ENCODE data around the gene NFATC3.

The NFATC3 gene

GRCh38 chr16:68085259-68086071 is at the start of gene NFATC3:
TSS of gene NFATC3 (plus strand) at chr16:68085370. CDS start at chr16:68085682, 312 bp downstream.
- peak; percentile 99 for DNase-seq

DNA sequence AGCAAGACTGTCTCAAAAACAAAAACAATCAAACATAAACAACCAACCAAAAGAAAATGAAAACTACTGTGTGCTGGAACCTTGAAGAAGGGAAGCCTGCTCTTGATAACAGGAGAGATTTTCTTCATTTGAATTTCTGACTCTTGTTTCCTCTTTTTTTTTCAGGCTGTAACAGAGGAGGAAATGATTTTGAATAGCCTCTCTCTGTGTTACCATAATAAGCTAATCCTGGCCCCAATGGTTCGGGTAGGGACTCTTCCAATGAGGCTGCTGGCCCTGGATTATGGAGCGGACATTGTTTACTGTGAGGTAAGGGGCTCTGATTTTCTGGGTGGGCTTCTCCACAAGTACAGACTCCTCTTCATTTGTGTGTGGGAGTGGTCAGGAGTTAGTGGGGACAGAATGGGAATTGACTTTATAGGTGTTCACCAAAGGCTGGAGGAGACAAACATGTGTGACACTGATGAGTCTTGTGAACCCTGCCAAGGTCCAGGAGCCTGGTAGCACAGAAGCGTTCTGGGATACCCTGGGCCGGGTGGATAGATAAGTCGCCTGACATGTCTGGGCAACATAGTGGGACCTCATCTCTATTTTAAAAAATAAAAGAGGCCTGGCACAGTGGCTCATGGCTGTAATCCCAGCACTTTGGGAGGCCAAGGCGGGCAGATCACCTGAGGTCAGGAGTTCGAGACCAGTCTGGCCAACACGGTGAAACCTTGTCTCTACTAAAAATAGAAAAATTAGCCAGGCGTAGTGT is 47.2 kb upstream of the NFATC3 start:
- DNase-seq, result no peak

GRCh38 chr16:68040506-68041288 is 44.5 kb upstream of the NFATC3 start:
- peak; percentile 73 for DNase-seq

DNA sequence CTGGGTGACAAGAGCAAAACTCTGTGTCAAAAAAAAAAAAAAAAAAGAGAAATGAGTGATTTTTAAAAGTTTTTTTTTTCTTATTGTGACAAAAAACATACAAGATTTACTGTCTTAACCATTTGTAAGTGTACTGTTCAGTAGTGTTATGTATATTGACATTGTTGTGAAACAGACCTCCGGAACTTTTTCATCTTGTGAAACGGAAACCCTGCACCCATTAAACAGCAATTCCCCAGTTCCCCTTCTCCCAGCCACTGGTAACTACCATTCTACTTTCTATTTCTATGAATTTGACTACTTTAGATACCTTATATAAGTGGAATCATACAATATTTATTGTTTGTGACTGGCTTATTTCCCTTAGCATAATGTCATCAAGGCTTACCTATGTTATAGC is 43.4 kb upstream of the NFATC3 start:
- DNase-seq, result no peak

GRCh38 chr16:68046106-68046505 is 39.1 kb upstream of the NFATC3 start:
- DNase-seq, result no peak

DNA sequence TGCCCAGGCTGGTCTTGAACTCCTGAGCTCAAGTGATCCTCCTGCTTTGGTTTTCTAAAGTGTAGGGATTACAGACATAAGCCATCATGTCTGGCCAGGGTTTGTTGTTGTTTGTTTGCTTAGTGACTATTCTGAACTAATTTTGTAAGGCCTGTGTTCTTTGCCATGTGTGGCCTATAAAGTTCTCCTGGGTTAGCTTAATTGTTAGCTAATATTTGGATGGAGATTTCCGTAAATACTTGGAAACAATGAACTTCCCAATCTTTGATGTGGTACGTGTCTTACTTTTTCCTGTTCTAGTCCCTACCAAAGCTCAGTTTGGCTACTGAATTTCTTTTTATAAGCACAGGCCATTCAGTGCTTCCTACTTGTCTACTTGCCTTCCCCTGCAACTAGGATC is 37.2 kb upstream of the NFATC3 start:
- no peak for DNase-seq

- no peak for DNase-seq
These were observed 35.7 kb upstream of the NFATC3 start for GRCh38 chr16:68049449-68049848.

- DNase-seq, result no peak
These were observed 29.8 kb upstream of the NFATC3 start for GRCh38 chr16:68055395-68055794.

GRCh38 chr16:68059804-68060203 is 25.4 kb upstream of the NFATC3 start:
- no peak for DNase-seq

- DNase-seq, result no peak
These were observed 23.8 kb upstream of the NFATC3 start for GRCh38 chr16:68061396-68061795.

GRCh38 chr16:68062910-68063393 is 22.2 kb upstream of the NFATC3 start:
- DNase-seq, result no peak

DNA sequence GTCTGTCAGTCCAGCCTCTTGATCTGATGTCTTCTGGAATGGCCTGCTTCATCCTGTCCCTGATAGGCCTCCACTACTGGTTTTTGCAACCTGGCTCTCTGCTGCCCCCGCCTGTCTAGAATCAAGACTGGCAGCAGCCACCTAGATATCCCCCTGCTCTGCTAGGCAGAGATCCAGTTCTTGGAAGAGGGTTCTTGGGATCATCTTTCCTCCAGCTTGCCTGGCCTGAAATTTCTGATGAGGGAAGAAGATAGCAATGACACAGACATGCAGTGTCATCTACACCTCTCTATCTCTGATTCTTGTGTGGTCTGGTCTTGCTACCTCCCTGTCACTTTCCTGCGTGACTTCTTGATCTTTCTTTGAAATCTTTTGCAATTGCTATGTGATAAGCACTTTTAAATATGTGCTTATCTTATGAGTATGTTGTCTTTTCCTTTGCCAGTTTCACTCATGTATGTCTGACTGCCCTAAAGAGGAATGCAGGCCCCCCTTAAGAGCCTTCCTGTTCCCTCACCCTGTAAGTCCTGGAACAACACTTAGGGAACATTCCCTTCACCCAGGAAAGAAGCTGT is 20.3 kb upstream of the NFATC3 start:
- DNase-seq, result no peak

DNA sequence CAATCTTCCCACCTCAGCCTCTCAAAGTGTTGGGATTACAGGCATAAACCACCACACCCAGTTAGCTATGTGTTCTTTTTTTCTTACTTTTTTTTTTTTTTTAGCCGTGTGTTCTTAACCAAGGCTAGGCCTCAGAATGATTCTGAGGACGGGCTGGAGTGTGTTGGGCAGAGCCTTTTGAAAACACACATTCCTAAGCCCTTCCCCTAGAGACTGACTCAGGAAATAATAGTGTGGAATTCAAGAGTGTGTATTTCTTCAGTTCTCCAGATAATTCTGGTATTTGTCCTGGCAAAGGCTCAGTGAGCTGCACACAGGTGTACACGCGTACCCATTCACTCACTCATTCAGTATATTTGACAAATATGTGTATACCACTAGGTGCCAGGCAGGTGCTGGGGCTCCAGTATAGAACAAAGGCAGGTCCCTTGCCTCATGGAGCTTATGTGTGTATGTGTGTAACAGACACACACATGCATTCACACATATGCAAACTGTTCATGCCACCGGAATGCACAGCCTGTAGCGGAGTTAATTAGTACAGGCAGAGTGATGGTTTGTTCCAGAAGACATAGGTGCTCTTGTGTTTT is 19.4 kb upstream of the NFATC3 start:
- DNase-seq, result no peak

- DNase-seq, result no peak
These were observed 18.4 kb upstream of the NFATC3 start for GRCh38 chr16:68066763-68067162.

- DNase-seq, result no peak
These were observed 16.2 kb upstream of the NFATC3 start for GRCh38 chr16:68068926-68069325.

GRCh38 chr16:68069511-68070248 is 15.5 kb upstream of the NFATC3 start:
- DNase-seq, result peak; percentile 67

DNA sequence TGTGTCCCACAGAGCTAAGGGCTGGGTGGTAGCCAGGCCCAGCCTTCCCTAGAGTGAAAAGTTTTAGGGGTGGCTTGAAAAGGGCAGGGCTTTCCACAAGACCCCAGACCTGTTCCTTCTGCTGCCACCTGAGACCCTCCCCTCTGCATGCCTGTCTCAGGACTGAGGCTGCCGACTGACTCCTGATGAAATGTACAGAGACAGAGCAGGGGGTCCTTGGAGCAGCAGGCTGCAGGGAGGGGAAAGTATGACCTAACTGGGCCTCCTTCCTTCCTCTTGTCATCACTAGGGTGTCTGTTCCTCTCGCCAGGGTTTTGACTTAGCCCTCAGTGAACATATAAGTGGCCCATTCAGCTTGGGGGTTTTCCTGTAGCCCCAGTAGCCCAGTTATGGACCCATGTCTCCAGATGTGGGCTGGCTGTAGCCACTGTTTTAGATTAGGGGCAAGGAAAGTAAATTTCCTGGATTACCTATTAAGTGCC is 14.9 kb upstream of the NFATC3 start:
- no peak for DNase-seq

GRCh38 chr16:68070806-68071517 is 14.2 kb upstream of the NFATC3 start:
- DNase-seq, result no peak

DNA sequence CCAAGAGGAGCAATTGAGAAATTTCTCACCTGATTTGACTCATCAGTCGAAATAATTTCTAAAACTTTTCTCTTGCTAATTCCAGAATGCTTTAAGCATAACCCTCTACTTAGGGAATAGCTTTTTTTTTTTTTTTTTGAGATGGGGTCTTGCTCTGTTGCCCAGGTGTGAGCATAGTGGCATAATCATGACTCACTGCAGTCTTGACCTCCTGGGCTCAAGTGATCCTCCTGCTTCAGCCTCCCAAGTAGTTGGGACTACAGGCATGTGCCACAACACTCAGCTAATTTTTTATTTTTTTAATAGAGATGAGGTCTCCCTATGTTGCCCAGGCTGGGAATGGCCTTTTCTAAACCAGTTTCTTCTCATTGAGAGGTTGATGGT is 13.7 kb upstream of the NFATC3 start:
- DNase-seq, result no peak

GRCh38 chr16:68072038-68072695 is 13.0 kb upstream of the NFATC3 start:
- DNase-seq, result no peak
